GM19193 (cell line): Measurements from ENCODE around the gene LRIG1.

ENCODE experiments used
- POLR2A ChIP-seq: IDR thresholded peaks from 4 replicates; pipeline ENCODE4 v1.6.1; 2011; ENCODE audit not compliant: insufficient read depth, insufficient read length; ENCODE audit errors: extremely low read depth

Gene LRIG1

GRCh38 chr3:66353039-66353438 lies 147.8 kb downstream of the LRIG1 start:
- TF ChIP-seq POLR2A: no peak

GRCh38 chr3:66350601-66351000 lies 150.2 kb downstream of the LRIG1 start:
- no peak for TF ChIP-seq POLR2A

- TF ChIP-seq POLR2A: no peak
Measured at GRCh38 chr3:66348704-66349103, 152.1 kb downstream of the LRIG1 start.

- no peak for TF ChIP-seq POLR2A
Measured at GRCh38 chr3:66344848-66345578, 155.8 kb downstream of the LRIG1 start.

GRCh38 chr3:66344391-66344811 lies 156.4 kb downstream of the LRIG1 start:
- TF ChIP-seq POLR2A: no peak

DNA sequence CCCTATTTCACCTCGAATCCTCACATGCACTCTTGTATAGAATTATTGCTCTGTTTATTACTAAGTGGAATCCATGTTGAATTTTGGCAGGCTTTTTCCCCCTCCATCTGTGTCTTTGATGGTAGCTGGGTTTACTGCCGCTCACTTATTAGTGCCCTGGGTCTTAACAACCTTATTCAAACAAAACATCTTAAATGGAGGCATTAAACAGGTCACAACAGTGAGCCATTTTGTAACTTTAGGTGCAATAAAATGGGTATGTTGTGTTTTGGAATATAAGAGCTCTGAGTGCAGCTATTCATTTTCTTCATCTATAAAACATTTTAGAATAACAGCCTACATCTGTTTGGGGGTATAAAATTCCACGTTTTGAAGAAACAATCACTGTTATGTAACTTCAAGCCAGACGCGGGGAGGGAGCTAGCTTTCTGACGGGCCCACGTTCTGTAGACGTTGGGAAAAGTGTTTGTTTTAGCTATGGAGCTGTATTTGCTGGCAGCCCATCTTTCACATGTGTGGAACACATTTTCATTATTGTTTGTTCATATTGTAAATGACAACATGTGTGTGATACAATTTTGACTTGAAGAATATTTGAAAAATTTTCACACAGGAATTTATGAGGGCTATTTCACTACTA lies 158.0 kb downstream of the LRIG1 start:
- TF ChIP-seq POLR2A: no peak

DNA sequence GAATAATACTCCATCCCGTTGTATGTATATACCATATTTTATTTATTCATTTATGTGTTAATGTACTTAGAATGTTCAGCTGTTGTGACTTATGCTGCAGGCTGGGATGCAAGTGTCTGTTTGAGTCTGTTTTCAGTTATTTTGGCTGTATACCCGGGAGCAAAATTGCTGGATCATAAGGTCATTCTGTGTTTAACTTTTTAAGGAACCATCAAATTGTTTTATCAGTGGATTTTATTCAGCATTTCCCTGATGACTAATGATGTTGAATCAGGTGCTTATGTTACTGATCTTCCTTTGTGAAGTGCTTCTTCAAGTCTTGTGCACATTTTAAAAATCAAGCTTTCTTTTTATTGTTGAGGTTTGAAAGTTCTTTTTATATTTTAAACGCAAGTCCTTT lies 161.9 kb downstream of the LRIG1 start:
- no peak for TF ChIP-seq POLR2A

- no peak for TF ChIP-seq POLR2A
Measured at GRCh38 chr3:66336333-66336766, 164.5 kb downstream of the LRIG1 start.

GRCh38 chr3:66335671-66336070 lies 165.2 kb downstream of the LRIG1 start:
- TF ChIP-seq POLR2A: no peak
